B cell (primary cell): ENCODE results near the gene DYNLL1. TPM values are rescaled to one million over a fixed set of nuclear protein-coding genes. Genes with fewer than 3 reads are reported as not detected.

ENCODE experiments used
- ATAC-seq: fragments of 200-7000 bp; cut with Tn5 transposase; one replicate; pipeline ENCODE4 v1.10.0; 2021; ENCODE audit warnings: low read depth, mild to moderate bottlenecking, moderate number of reproducible peaks, moderate library complexity
- CTCF ChIA-PET: fragments of 350-600 bp; sonication (Branson Sonifier 250); formaldehyde crosslinking; loops from one replicate; lab custom pipeline; 2021; ENCODE audit warnings: antibody characterized with exemption, inconsistent platforms; lab: Charles Lee
- POLR2A ChIA-PET: fragments of 350-600 bp; sonication (Branson Sonifier 250); formaldehyde crosslinking; loops from one replicate; lab custom pipeline; 2021; ENCODE audit warnings: antibody characterized with exemption; lab: Charles Lee
- DNase-seq: peaks from one replicate; pipeline ENCODE4 v3.0.0; 2013
- H2AFZ ChIP-seq: 2 replicates; pipeline ENCODE4 v1.6.1; 2012; ENCODE audit warnings: mild to moderate bottlenecking, low read depth, low read length; ENCODE audit not compliant: insufficient read depth, poor library complexity, severe bottlenecking
- H3K27ac ChIP-seq, 2 donors: 1 replicate in 1 of 2; 2 replicates in 1 of 2; pipeline ENCODE4 v1.5.1; 2012 to 2013; ENCODE audit warnings: low read length in 2 of 2, mild to moderate bottlenecking in 2 of 2, moderate library complexity in 1 of 2
- H3K27me3 ChIP-seq, 4 experiments: fragments of 200-600 bp in 1 of 4; sonication (generic) in 1 of 4; replicated peaks in 1 of 4; 1 replicate in 2 of 4; 2 replicates in 2 of 4; pipeline versions ENCODE4 v1.6.1 to v1.7.0; 2013 to 2016; ENCODE audit warnings: low read length in 3 of 4, mild to moderate bottlenecking in 2 of 4, mixed read lengths in 1 of 4, moderate library complexity in 1 of 4; ENCODE audit not compliant: insufficient read depth in 4 of 4, control insufficient read depth in 3 of 4; ENCODE audit errors: control extremely low read depth in 1 of 4
- H3K36me3 ChIP-seq, 2 experiments: replicated peaks in 1 of 2; 1 replicate in 1 of 2; 2 replicates in 1 of 2; pipeline versions ENCODE4 v1.6.1 to v1.7.1; 2013; ENCODE audit warnings: low read length in 1 of 2; ENCODE audit not compliant: insufficient read depth in 2 of 2, control insufficient read depth in 1 of 2; ENCODE audit errors: control extremely low read depth in 1 of 2, extremely low read depth in 1 of 2
- H3K4me1 ChIP-seq, 2 donors: fragments of 200-600 bp in 1 of 2; sonication (generic) in 1 of 2; 1 replicate in 1 of 2; 2 replicates in 1 of 2; pipeline versions ENCODE4 v1.5.1 to v1.6.1; 2013 to 2017; ENCODE audit warnings: low read length in 2 of 2; ENCODE audit not compliant: control insufficient read depth in 2 of 2, insufficient read depth in 2 of 2
- H3K4me2 ChIP-seq: replicated peaks from 2 replicates; pipeline ENCODE3; 2012; ENCODE audit warnings: mild to moderate bottlenecking, low read depth, low read length; ENCODE audit not compliant: poor library complexity, severe bottlenecking
- H3K4me3 ChIP-seq, 5 experiments: fragments of 200-600 bp in 1 of 5; sonication (generic) in 1 of 5; 1 replicate in 3 of 5; 2 replicates in 2 of 5; pipeline versions ENCODE4 v1.5.1 to v1.7.0; 2011 to 2016; ENCODE audit warnings: low read length in 4 of 5, mild to moderate bottlenecking in 4 of 5, low read depth in 2 of 5, control low read depth in 1 of 5, moderate library complexity in 1 of 5; ENCODE audit not compliant: insufficient read depth in 1 of 5; ENCODE audit errors: control extremely low read depth in 1 of 5, extremely low read depth in 1 of 5
- H3K79me2 ChIP-seq: fragments of 200-600 bp; sonication (generic); one replicate; pipeline ENCODE4 v1.6.0; 2016; ENCODE audit warnings: low read length; ENCODE audit not compliant: control insufficient read depth, insufficient read depth
- H3K9ac ChIP-seq: fragments of 200-600 bp; sonication (generic); 2 replicates; pipeline ENCODE4 v1.6.1; 2017; ENCODE audit warnings: mild to moderate bottlenecking, low read length, moderate library complexity
- H3K9me3 ChIP-seq, 3 donors: one replicate each; pipeline versions ENCODE4 v1.6.1 to v1.7.1; 2013; ENCODE audit warnings: low read length in 2 of 3; ENCODE audit not compliant: control insufficient read depth in 2 of 3, insufficient read depth in 1 of 3; ENCODE audit errors: control extremely low read depth in 1 of 3
- H4K20me1 ChIP-seq: 2 replicates; pipeline ENCODE4 v1.6.0; 2012; ENCODE audit warnings: mild to moderate bottlenecking, low read length; ENCODE audit not compliant: insufficient read depth, control insufficient read depth, poor library complexity, severe bottlenecking
- H3K27ac Mint-ChIP-seq: one replicate; pipeline ENCODE4 v1.8.0; 2021; ENCODE audit warnings: mixed read lengths
- H3K27me3 Mint-ChIP-seq: one replicate; pipeline ENCODE4 v1.8.0; 2021; ENCODE audit warnings: mixed read lengths
- H3K4me1 Mint-ChIP-seq: one replicate; pipeline ENCODE4 v1.8.0; 2021; ENCODE audit warnings: mixed read lengths
- H3K4me3 Mint-ChIP-seq: one replicate; pipeline ENCODE4 v1.8.0; 2021; ENCODE audit warnings: mixed read lengths
- H3K9me3 Mint-ChIP-seq: one replicate; pipeline ENCODE4 v1.8.0; 2022; ENCODE audit warnings: mixed read lengths; ENCODE audit not compliant: insufficient read depth
- EZH2 ChIP-seq: IDR thresholded peaks from 2 replicates; pipeline ENCODE4 v1.6.1; 2012; ENCODE audit warnings: borderline replicate concordance, low read depth, mild to moderate bottlenecking, moderate library complexity, low read length; ENCODE audit not compliant: insufficient read depth, poor library complexity, severe bottlenecking
- whole genome bisulfite sequencing: methylation state at CpG from one replicate; pipeline ENCODE4 v1.1.5; 2013; ENCODE audit warnings: missing lambda C conversion rate; ENCODE audit not compliant: insufficient coverage; 5-methylcytosine and 5-hydroxymethylcytosine counted together
- intact Hi-C: fragments of 100-400 bp; cut with micrococcal nuclease; formaldehyde crosslinking; loops from one replicate; pipeline ENCODE4 v1.10.0; 2022
- polyA plus RNA-seq: library from polyadenylated mRNA; depleted of rRNA; stranded (reverse); fragments of >200 nt; gene quantifications from 2 replicates; pipeline ENCODE4 v1.2.3, GENCODE V29; 2012
- total RNA-seq, 2 donors: library from RNA; stranded (reverse); fragments of 120-200 nt in 1 of 2; gene quantifications; 1 replicate in 1 of 2; 2 replicates in 1 of 2; pipeline versions ENCODE4 v1.2.3 to v1.2.4, GENCODE V29; 2013 to 2022
- TF ChIP-seq, protein P1 (sequence below): fragments of 200-600 bp; IDR thresholded peaks from one replicate; pipeline ENCODE4 v1.8.0; 2022; ENCODE audit warnings: antibody characterized with exemption, mild to moderate bottlenecking

DYNLL1 gene
- total and polyA plus RNA-seq, 2 donors (not counting 1 experiment from before 2014, with no cell fraction given), result 116 to 132 TPM

DNA sequence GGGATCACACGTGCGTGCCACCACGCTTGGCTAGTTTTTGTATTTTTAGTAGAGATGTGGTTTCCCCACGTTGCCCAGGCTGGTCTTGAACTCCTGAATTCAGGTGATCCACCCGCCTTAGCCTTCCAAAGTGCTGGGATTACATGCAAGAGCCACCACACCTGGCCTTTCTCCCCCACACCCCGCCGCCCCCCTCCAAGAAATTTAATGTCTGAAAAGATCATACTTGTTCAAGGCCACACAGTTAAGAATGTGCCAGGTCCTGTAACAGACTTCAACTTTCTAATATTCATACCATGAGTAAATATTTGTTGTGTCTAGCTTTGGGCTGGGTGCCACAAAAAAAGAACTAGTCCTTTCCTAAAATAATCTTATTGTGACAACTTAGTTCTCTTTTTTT lies 40.6 kb upstream of the DYNLL1 start:
- Histone ChIP-seq H3K4me3 (no peak overlapping the region), H3K27ac (peak overlapping the region in 1 of 2 donors; percentile 8), H3K4me2 (no peak overlapping the region), H3K4me1 (peaks cover 0 to 4% of the 10 kb centered on the region in 2 donors), H3K79me2 (peaks cover 42% of the 10 kb centered on the region), H3K9ac (no peak overlapping the region), H2AFZ (no peak overlapping the region), H3K27me3 (no peaks in the 10 kb centered on the region), H4K20me1 (peaks cover 31% of the 10 kb centered on the region), H3K36me3 (peaks cover 14 to 45% of the 10 kb centered on the region in 2 experiments), H3K9me3 (no peaks in the 10 kb centered on the region)
- DNase-seq (no peak), ATAC-seq (no peak)
- ChIA-PET CTCF (interaction anchor here (0.7 to 5.9 kb wide), 2 partner anchors 10 to 11 kb away, joined by 4 to 39 read pairs; no protein-coding TSS in a partner anchor), POLR2A (no interaction called here)
- TF ChIP-seq, protein P1, sequence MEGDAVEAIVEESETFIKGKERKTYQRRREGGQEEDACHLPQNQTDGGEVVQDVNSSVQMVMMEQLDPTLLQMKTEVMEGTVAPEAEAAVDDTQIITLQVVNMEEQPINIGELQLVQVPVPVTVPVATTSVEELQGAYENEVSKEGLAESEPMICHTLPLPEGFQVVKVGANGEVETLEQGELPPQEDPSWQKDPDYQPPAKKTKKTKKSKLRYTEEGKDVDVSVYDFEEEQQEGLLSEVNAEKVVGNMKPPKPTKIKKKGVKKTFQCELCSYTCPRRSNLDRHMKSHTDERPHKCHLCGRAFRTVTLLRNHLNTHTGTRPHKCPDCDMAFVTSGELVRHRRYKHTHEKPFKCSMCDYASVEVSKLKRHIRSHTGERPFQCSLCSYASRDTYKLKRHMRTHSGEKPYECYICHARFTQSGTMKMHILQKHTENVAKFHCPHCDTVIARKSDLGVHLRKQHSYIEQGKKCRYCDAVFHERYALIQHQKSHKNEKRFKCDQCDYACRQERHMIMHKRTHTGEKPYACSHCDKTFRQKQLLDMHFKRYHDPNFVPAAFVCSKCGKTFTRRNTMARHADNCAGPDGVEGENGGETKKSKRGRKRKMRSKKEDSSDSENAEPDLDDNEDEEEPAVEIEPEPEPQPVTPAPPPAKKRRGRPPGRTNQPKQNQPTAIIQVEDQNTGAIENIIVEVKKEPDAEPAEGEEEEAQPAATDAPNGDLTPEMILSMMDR, result no peak
- TF ChIP-seq EZH2, result no peak
- H3K4me3 Mint-ChIP-seq, result no peak overlapping the region
- no peak overlapping the region for H3K27ac Mint-ChIP-seq
- peaks cover 8% of the 10 kb centered on the region for H3K4me1 Mint-ChIP-seq
- WGBS, result 80% methylated on average over 1 of the region's 7 CpGs
- H3K27me3 Mint-ChIP-seq, result no peaks in the 10 kb centered on the region
- no peaks in the 10 kb centered on the region for H3K9me3 Mint-ChIP-seq
- intact Hi-C loops, result no loop called here

DNA sequence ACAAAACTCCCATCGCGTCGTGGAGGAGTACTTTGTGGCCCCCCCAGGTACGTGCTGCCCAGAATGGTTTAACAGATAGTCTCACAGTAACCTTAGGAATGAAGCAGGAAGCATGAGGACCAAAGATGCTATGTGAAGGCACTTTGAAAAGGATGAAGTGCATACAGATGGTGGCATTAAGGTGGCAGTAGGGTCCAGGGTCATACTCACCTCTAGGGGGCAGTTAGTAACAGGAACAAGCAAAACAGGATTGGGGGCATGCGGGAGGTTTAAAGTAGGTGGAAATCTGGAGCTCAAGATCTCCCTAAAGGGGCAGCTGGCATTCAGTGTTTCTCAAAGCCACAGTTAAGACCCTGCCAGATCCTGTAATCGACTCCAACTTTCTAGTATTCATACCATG lies 38.8 kb upstream of the DYNLL1 start:
- DNase-seq (no peak), ATAC-seq (no peak)
- Histone ChIP-seq H3K4me1 (peaks cover 0 to 4% of the 10 kb centered on the region in 2 donors), H3K36me3 (peaks cover 13 to 56% of the 10 kb centered on the region in 2 experiments), H3K27me3 (no peaks in the 10 kb centered on the region), H3K9me3 (no peaks in the 10 kb centered on the region), H3K79me2 (peaks cover 39% of the 10 kb centered on the region), H2AFZ (no peak overlapping the region), H3K27ac (no peak overlapping the region), H3K4me3 (no peak overlapping the region), H3K4me2 (no peak overlapping the region), H4K20me1 (peaks cover 41% of the 10 kb centered on the region), H3K9ac (no peak overlapping the region)
- no peaks in the 10 kb centered on the region for H3K27me3 Mint-ChIP-seq
- H3K9me3 Mint-ChIP-seq, result no peaks in the 10 kb centered on the region
- H3K4me3 Mint-ChIP-seq, result no peak overlapping the region
- H3K4me1 Mint-ChIP-seq, result peaks cover 8% of the 10 kb centered on the region
- intact Hi-C loops, result no loop called here
- no CpG with 5 or more reads among the region's 6 CpGs for WGBS
- CTCF ChIA-PET, result interaction anchor here (1.1 to 2.6 kb wide), 4 partner anchors 10 to 124 kb away, joined by 3 to 13 read pairs (median 5); partner anchors contain the start of gene POP5
- no peak for TF ChIP-seq EZH2
- TF ChIP-seq, protein P1, result peak; percentile 32
- POLR2A ChIA-PET, result interaction anchor here (0.6 to 0.7 kb wide), 2 partner anchors 22 to 78 kb away, joined by 3 to 6 read pairs; a partner anchor contains a TSS
- H3K27ac Mint-ChIP-seq, result peak overlapping the region; percentile 38
